Right cardiac atrium (tissue), 5 donors: ENCODE measurements around the gene KIF2C. TPM values are rescaled to one million over a fixed set of nuclear protein-coding genes. Genes with fewer than 3 reads are reported as not detected.

ENCODE experiments used
- ATAC-seq, 2 donors: fragments of 200-7000 bp; cut with Tn5 transposase; one replicate each; pipeline versions ENCODE4 v1.8.0 to v1.9.1; 2020; ENCODE audit warnings: moderate library complexity in 2 of 2, mild to moderate bottlenecking in 1 of 2
- DNase-seq, 3 donors: peaks; one replicate each; pipeline ENCODE4 v3.0.0-alpha.2; 2020
- H3K27ac ChIP-seq: one replicate; pipeline ENCODE4 v1.5.1; 2013; ENCODE audit warnings: mild to moderate bottlenecking, low read length, control low read depth, moderate library complexity
- H3K27me3 ChIP-seq: one replicate; pipeline ENCODE4 v1.6.1; 2013; ENCODE audit not compliant: control insufficient read depth, insufficient read depth
- H3K4me1 ChIP-seq: one replicate; pipeline ENCODE4 v1.6.1; 2013; ENCODE audit warnings: low read length; ENCODE audit not compliant: control insufficient read depth, insufficient read depth
- H3K4me3 ChIP-seq: one replicate; pipeline ENCODE4 v1.5.1; 2013; ENCODE audit warnings: low read length, control low read depth
- H3K9me3 ChIP-seq: one replicate; pipeline ENCODE4 v1.6.1; 2013; ENCODE audit warnings: low read length; ENCODE audit not compliant: control insufficient read depth
- WGBS: extraction: QIAGEN DNeasy Blood & Tissue Kit; methylation state at CpG from one replicate; pipeline ENCODE4 v1.1.7; 2013; 5-methylcytosine and 5-hydroxymethylcytosine counted together
- intact Hi-C, 4 donors: fragments of 100-400 bp; cut with DNase I; formaldehyde crosslinking; loops; one replicate each; pipeline versions ENCODE4 v1.11.0 to v1.14.0; 2022 to 2023
- polyA plus RNA-seq: library from polyadenylated mRNA; stranded (reverse); fragments of 200-250 nt; gene quantifications from one replicate; pipeline ENCODE4 v1.2.3, GENCODE V29; 2013
- total RNA-seq, 4 donors: library from RNA; stranded (reverse); fragmentation: NEBNext Ultra II Directional; extraction: Animal tissue kit (Norgen Biotek cat#: 25700); gene quantifications; one replicate each; pipeline ENCODE4 v1.2.1, GENCODE V29; 2021
- donor health status: healthy with polysubstance abuse.
- donor health status: DM: no; HTN: yes; CAD: no.
- donor health status: DM: no; HTN: no; CAD: no.
- donor health status: DM: no; HTN: yes; CAD: no; lungs with severe emphysema.
- donor health status: DM: yes; HTN: yes; CAD: no.

The KIF2C gene
- total and polyA plus RNA-seq, 5 donors = 0.39 to 2.5 (median 1.6) TPM

- Histone ChIP-seq H3K4me3 (peak within 1 kb of the TSS; percentile 72), H3K27ac (peak within 1 kb of the TSS; percentile 84), H3K4me1 (peaks cover 10% of the 10 kb centered on the region), H3K27me3 (no peaks in the 10 kb centered on the region), H3K9me3 (no peaks in the 10 kb centered on the region)
- DNase-seq = peak; percentile 98 to 99 (median 99)
- intact Hi-C loops = loop anchor here in 2 of 4 donors (2.0 to 5.0 kb wide), 2 partner anchors 19 to 32 kb away; no protein-coding TSS in a partner anchor
- ATAC-seq = peak; percentile 95 to 96
- under 1% methylated on average over 79 of the region's 79 CpGs for WGBS
Measured at GRCh38 chr1:44799770-44800584, 60.3 kb downstream of the KIF2C start, which contains the start of gene PLK3. Gene PLK3, plus strand, starts transcription at chr1:44800377. Its CDS starts 87 bp downstream, at chr1:44800464.

GRCh38 chr1:44801491-44802305 is 62.1 kb downstream of the KIF2C start:
- DNase-seq (peak; percentile 34 to 74 (median 65)), ATAC-seq (no peak)
- intact Hi-C loops = loop anchor here in 1 of 4 donors (2.0 kb wide), 1 partner anchor 17 kb away; no protein-coding TSS in a partner anchor
- Histone ChIP-seq H3K4me3 (peak overlapping the region; percentile 28), H3K27ac (peak overlapping the region; percentile 37), H3K4me1 (peaks cover 15% of the 10 kb centered on the region), H3K9me3 (no peaks in the 10 kb centered on the region), H3K27me3 (no peaks in the 10 kb centered on the region)
- 41% methylated on average over 13 of the region's 13 CpGs for WGBS

GRCh38 chr1:44802306-44803061 is 62.8 kb downstream of the KIF2C start:
- Histone ChIP-seq H3K27me3 (no peaks in the 10 kb centered on the region), H3K9me3 (no peaks in the 10 kb centered on the region), H3K4me3 (peak overlapping the region; percentile 28), H3K4me1 (peaks cover 22% of the 10 kb centered on the region), H3K27ac (peak overlapping the region; percentile 37)
- ATAC-seq (no peak), DNase-seq (peak; percentile 33 to 73 (median 70))
- 67% methylated on average over 13 of the region's 13 CpGs for WGBS
- intact Hi-C loops = no loop called here

- WGBS = 80% methylated on average over 9 of the region's 9 CpGs
- Histone ChIP-seq H3K9me3 (no peaks in the 10 kb centered on the region), H3K4me3 (no peak overlapping the region), H3K27ac (no peak overlapping the region), H3K27me3 (no peaks in the 10 kb centered on the region), H3K4me1 (peaks cover 27% of the 10 kb centered on the region)
- ATAC-seq (no peak), DNase-seq (no peak)
- intact Hi-C loops = no loop called here
Measured at GRCh38 chr1:44803062-44803311, 63.4 kb downstream of the KIF2C start.

GRCh38 chr1:44803312-44804095 is 63.9 kb downstream of the KIF2C start:
- H3K4me1 ChIP-seq = peaks cover 29% of the 10 kb centered on the region
- H3K27ac ChIP-seq = no peak overlapping the region
- H3K9me3 ChIP-seq = no peaks in the 10 kb centered on the region
- H3K4me3 ChIP-seq = no peak overlapping the region
- DNase-seq (peak in 2 of 3 donors; percentile 34 to 60), ATAC-seq (no peak)
- WGBS = 80% methylated on average over 13 of the region's 13 CpGs
- intact Hi-C loops = no loop called here
- H3K27me3 ChIP-seq = no peaks in the 10 kb centered on the region

GRCh38 chr1:44805311-44806024 is 65.8 kb downstream of the KIF2C start:
- intact Hi-C loops = no loop called here
- peak overlapping the region; percentile 6 for H3K27ac ChIP-seq
- H3K4me1 ChIP-seq = peaks cover 43% of the 10 kb centered on the region
- DNase-seq (peak in 2 of 3 donors; percentile 59 to 65), ATAC-seq (no peak)
- WGBS = 89% methylated on average over 20 of the region's 20 CpGs
- no peak overlapping the region for H3K4me3 ChIP-seq
- H3K27me3 ChIP-seq = no peaks in the 10 kb centered on the region
- no peaks in the 10 kb centered on the region for H3K9me3 ChIP-seq

- no peak overlapping the region for H3K4me3 ChIP-seq
- 83% methylated on average over 70 of the region's 70 CpGs for WGBS
- intact Hi-C loops = no loop called here
- H3K27ac ChIP-seq = peak overlapping the region; percentile 98
- DNase-seq (peak in 2 of 3 donors; percentile 69 to 80), ATAC-seq (no peak)
- H3K27me3 ChIP-seq = no peaks in the 10 kb centered on the region
- H3K4me1 ChIP-seq = peaks cover 46% of the 10 kb centered on the region
- no peaks in the 10 kb centered on the region for H3K9me3 ChIP-seq
Measured at GRCh38 chr1:44806025-44806703, 66.5 kb downstream of the KIF2C start.

GRCh38 chr1:44806704-44807363 is 67.2 kb downstream of the KIF2C start, which contains the start of gene DYNLT4:
Gene DYNLT4, minus strand, starts transcription at chr1:44807351. Its CDS starts 683 bp downstream, at chr1:44806668.
- no peak within 1 kb of the TSS for H3K4me3 ChIP-seq
- peaks cover 47% of the 10 kb centered on the region for H3K4me1 ChIP-seq
- H3K27ac ChIP-seq = peak within 1 kb of the TSS; percentile 98
- ATAC-seq = no peak
- 37% methylated on average over 7 of the region's 7 CpGs for WGBS
- peak in 1 of 3 donors; percentile 53 for DNase-seq
- H3K27me3 ChIP-seq = no peaks in the 10 kb centered on the region
- H3K9me3 ChIP-seq = no peaks in the 10 kb centered on the region
- intact Hi-C loops = no loop called here
